ENCODE measurements around the gene LYSMD3.

The LYSMD3 gene

DNA sequence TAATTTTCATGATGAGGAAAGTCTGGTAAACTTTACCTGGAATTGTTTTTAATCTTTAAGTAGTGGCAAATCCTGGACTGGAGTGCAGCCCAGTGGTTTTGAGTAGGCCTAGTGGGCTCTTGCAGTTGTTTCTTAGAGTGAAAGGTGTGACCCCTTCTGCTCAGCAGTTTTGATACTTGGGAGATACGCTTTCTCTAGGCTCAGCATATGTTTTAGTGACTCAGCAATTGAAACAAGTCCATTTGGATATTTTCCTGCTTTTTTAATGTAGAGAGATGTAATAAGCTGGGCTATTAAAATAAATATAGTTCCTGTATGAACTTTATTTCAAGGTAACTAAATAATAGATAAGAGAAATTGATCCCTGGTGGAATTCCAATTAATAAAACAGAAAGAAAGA is 48.7 kb downstream of the LYSMD3 start:
- no peak for DNase-seq (ENCODE audit: low read depth in 2 of 2)

DNA sequence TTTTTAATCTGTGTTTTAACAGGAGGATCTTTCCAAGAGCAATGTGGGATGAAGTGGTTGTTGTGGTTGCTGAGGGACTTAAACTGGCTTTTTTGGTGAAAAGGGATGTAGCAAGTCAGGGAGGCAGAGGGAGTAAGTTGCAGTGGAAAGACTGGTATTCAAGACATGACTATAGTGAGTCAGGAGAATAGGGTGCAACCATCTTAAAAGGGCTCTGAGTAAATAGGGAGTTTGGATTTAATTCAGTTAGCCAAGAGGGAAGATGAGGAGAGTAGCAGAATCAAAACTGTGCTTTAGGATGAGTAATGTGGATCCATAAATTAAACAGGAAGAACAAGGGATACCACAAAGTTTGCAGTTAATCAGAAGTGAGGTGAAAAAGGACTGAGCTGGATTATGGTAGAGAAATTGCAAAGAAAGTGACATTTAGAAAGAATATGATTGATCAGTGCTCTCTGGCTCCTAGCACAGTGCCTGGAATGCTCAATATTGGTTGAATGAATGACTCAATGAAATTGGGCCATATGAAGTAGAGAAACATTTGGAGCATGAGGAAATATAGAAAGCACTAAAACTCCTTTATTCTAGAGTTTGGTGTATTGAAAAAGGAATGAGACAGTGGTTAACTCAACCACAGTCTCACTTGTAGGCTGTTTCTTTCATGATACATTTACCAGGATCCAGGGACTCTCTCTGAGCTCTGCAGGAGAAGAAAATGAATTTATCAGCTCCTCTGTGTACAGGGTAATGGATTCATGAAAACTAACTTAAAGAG is 49.6 kb downstream of the LYSMD3 start:
- no peak for DNase-seq (ENCODE audit: low read depth in 2 of 2)

GRCh38 chr5:90477621-90478215 is 51.7 kb downstream of the LYSMD3 start:
- DNase-seq (ENCODE audit: low read depth in 2 of 2) = no peak

DNA sequence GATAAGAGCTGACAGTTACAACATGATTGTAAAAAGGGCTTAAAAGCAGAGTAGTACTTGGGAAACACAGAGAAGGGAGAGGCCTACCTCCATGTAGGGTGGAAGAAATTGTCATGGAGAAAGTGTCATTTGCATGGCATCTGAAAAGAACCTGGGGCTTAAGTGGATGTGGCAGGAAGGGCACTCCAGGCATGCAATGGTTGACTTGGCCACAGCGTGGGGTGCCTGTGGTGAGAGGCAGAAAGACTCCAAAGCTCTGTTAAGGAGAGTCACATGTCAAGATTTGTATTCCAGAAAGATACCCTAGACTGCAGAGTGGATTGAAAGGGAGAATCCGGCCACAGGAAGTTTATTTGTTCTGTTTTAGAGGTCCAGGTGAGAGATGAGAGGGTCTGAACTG is 52.3 kb downstream of the LYSMD3 start:
- DNase-seq (ENCODE audit: low read depth in 2 of 2) = no peak

GRCh38 chr5:90476391-90476790 is 53.0 kb downstream of the LYSMD3 start:
- DNase-seq (ENCODE audit: low read depth in 2 of 2) = no peak

GRCh38 chr5:90475436-90475980 is 53.9 kb downstream of the LYSMD3 start:
- DNase-seq (ENCODE audit: low read depth in 2 of 2) = no peak

DNA sequence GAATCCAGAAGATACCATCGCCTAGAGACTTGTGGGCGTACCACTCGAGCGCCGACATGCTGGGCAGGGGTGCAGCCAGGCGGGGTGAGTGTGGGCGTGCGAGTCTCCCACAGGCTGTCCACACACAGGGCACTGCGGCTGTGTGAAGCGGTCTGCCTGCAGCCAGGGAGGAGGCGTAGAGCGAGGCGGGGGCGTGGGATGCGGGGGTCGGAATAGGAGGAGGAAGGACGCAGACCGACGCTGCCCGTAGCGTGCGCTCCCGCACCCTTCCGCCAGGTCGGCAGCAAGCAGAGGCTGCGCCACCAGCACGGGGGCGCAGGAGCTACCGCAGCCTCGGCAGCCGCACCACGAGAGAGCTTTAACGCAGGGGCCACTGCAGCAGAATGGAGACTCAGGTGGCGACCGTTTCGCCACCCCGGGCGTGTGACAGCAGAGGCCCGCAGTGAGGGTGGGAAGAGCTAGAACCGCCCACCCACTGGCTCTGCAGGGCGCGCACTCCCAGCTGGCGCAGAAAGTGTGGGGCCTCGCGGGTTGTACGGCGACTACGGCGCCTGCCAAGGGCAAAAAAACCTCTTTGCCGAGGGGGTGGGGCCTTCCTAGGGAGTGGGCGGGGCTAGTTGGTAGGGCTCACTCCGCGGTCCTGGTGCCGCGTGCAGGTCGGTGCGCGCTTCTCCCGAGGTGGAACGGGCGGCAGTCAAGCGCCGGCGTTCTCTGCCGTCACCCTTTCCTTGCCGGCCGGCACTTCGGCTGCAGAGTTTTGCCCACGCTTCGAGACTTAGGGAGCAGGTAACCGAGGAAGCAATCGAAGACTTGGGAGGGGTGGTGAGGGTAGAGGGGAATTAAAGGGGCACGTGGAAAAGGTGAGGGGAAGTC is 54.9 kb downstream of the LYSMD3 start, which contains the start of the genes MBLAC2 and POLR3G:
MBLAC2 (minus strand) TSS at position 537 of the 873 bp plus-strand sequence; CDS start at position 58, 479 bp downstream.
POLR3G (plus strand) TSS at position 630 of the 873 bp plus-strand sequence. CDS start 10,704 bp downstream, outside the sequence.
- peak; percentile 85 to 90 for DNase-seq (ENCODE audit: low read depth in 2 of 2)

DNA sequence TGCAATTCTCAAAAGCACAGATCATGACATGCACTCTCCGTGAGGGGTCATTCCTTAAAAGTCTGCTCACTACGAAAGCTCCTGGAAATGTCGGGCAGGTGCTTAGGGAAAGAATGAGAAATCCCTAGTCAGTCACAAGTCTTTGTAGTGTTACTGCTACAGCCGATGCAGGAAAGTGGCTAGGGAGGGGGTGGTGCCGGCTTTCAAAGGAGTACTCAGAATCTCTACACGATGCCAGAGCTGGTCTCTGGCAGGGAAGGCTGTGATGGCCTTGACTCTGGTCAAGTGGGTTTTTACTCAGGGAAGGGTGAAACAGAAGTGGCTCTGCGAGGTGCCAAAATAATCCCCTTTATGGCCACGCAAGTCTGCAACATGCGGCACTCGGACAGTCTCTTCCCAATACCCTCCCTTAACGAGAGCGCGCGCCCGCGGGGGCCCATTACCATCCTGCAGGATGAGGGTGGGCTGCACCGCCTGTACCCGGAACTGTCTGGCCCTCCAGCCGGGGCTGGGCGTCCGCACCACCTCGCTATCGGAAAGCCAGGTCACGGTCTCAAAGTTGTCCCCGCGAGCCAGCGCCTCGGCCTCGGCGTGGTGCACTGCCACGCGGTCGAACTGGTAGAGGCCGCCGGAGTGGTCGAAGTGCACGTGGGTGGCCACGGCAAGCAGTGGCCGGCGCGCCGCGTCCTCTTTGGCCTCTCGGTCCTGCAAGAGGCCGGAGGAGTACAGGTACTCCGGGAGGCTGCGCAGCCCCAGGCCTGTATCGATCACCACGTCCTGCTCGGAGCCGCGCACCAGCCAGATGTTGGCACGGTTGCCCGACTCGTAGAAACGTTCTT is 55.8 kb downstream of the LYSMD3 start:
- no peak for DNase-seq (ENCODE audit: low read depth in 2 of 2)

- DNase-seq (ENCODE audit: low read depth in 2 of 2) = no peak
Observed at GRCh38 chr5:90472783-90473395, 56.5 kb downstream of the LYSMD3 start.
